AG09319 (cell line): Measurements from ENCODE around the gene COBL.

Experiments
- DNase-seq: peaks from one replicate; pipeline ENCODE4 v3.0.0-alpha.2; 2010; ENCODE audit warnings: low read depth; ENCODE audit errors: extremely low read depth
- CTCF ChIP-seq: IDR thresholded peaks from 2 replicates; pipeline ENCODE4 v1.5.1; 2011; ENCODE audit warnings: low read depth, mild to moderate bottlenecking, inconsistent platforms, low read length, moderate library complexity

Gene COBL

DNA sequence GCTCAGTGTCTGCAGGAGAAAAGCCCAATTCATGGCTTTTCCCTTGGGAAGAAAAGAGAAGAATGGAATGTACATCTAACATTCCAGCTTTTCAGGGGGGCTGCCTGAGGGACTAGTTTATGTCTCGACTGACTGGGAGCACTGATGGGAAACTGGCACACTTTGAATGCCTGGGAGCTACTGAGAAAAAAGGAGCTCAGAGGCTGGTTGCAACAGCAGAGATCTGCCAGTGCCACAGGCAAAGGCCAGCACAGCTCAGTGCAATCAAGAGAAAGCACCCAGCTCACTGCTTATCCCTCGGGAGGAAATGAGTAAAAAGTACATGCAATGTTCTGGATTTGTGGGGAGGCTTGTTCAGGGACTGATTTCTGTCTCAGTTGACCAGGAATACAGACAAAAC, 226.2 kb downstream of the COBL start:
- no peak for TF ChIP-seq CTCF
- DNase-seq = no peak

GRCh38 chr7:51085034-51085692, 231.4 kb downstream of the COBL start:
- no peak for DNase-seq
- no peak for TF ChIP-seq CTCF

- DNase-seq = no peak
These were observed 232.5 kb downstream of the COBL start for GRCh38 chr7:51084121-51084520.

DNA sequence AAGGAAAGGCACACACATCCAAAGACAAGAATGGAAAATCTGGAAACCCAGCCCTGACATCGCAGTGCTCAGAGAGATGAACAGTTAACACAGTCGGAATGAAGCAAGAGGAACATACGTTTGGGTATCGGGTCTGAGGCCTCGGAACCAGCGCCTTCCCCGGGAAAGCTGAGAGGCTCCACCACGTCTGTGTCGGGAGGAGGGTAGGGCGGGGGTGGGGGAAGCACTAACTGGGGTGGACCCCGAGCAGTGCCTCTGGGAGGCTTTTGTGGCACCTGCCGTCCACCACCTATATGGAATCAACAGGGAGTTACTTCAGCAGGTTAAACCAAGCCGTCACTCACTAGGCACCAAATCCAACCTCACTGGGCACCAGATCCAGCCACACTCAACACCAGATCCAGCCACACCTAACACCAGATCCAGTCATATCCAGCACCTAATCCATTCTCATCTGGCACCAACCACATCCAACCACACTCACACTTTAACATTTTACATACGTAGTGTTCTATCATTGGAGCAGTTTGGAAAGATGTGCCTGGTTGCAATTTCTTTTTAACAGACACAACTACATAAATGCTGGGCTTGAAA, 233.6 kb downstream of the COBL start:
- DNase-seq = no peak
- no peak for TF ChIP-seq CTCF

More at GRCh38 chr7:51084121-51084520, 232.5 kb downstream of the COBL start:
- no peak for TF ChIP-seq CTCF

- no peak for TF ChIP-seq CTCF
- no peak for DNase-seq
These were observed 234.3 kb downstream of the COBL start for GRCh38 chr7:51082096-51082840.

DNA sequence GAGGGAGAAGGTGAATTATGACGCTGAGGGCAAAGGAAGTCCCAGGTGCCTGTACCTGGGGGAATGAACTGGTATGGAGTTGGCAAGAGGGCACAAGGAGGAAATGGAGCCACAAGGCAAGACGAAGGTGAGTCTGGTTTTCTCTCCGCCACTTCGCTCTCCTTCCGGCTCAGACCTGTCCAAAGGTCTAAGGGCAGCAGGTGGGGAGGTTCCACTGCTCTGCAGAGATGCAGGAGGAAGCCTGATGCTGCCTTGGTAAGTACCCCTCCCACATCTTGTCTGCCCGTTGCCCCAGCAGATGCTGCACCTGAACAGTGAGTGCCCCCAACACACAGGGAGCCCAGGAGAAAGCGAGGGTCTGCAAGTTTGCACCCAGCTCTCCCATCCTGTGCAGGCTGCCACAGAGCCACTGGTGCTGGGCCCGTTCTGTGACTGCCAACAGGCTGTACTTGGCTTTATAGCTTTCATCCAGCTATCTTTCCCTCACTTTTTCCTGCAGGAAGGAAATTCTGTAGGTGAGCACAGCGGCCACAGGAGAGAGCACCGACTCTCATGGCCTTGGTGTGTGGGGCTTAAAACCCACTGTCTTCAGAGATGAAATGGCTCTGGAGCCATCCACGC, 235.2 kb downstream of the COBL start:
- no peak for TF ChIP-seq CTCF
- DNase-seq = no peak
